Uterus (tissue), 4 donors: ENCODE data around the gene CARD10. TPM values are rescaled to one million over a fixed set of nuclear protein-coding genes. Genes with fewer than 3 reads are reported as not detected.
A peak's percentile ranks its signal among the peaks of the same experiment; 100 is the strongest.

Experiments used
- DNase-seq, 2 donors: peaks; one replicate each; pipeline ENCODE4 v3.0.0-alpha.2; 2019 to 2020
- H3K27ac ChIP-seq, 2 donors: fragments of 200-600 bp; sonication (generic); 1 replicate in 1 of 2; 2 replicates in 1 of 2; pipeline ENCODE4 v1.5.1; 2016 to 2018
- H3K27me3 ChIP-seq, 2 donors: fragments of 200-600 bp; sonication (generic); one replicate each; pipeline ENCODE4 v1.5.1; 2018 to 2019; ENCODE audit warnings: control low read depth in 1 of 2
- H3K36me3 ChIP-seq, 2 donors: fragments of 200-600 bp; sonication (generic); one replicate each; pipeline ENCODE4 v1.5.1; 2019; ENCODE audit warnings: control low read depth in 1 of 2
- H3K4me1 ChIP-seq, 2 donors: fragments of 200-600 bp; sonication (generic); one replicate each; pipeline ENCODE4 v1.5.1; 2018 to 2019; ENCODE audit warnings: control low read depth in 1 of 2
- H3K4me3 ChIP-seq, 2 donors: fragments of 200-600 bp; sonication (generic); 1 replicate in 1 of 2; 2 replicates in 1 of 2; pipeline ENCODE4 v1.5.1; 2018 to 2019; ENCODE audit warnings: mild to moderate bottlenecking in 1 of 2
- H3K9me3 ChIP-seq, 2 donors: fragments of 200-600 bp; sonication (generic); one replicate each; pipeline ENCODE4 v1.5.1; 2019; ENCODE audit warnings: control low read depth in 1 of 2
- CTCF ChIP-seq, 4 experiments: fragments of 200-600 bp in 2 of 4; fragments of 450-650 bp in 2 of 4; sonication (generic) in 2 of 4; IDR thresholded peaks; one replicate each; pipeline ENCODE4 v1.5.1; 2016 to 2019; ENCODE audit warnings: antibody characterized with exemption in 4 of 4, mild to moderate bottlenecking in 2 of 4, moderate library complexity in 1 of 4
- POLR2A ChIP-seq, 2 donors: fragments of 450-650 bp; IDR thresholded peaks; one replicate each; pipeline ENCODE4 v1.6.1; 2016; ENCODE audit warnings: antibody characterized with exemption in 2 of 2, mild to moderate bottlenecking in 1 of 2, moderate library complexity in 1 of 2
- intact Hi-C: fragments of 100-400 bp; cut with DNase I; formaldehyde crosslinking; loops from one replicate; pipeline ENCODE4 v1.15.1; 2023; ENCODE audit warnings: low total_unique reads
- total RNA-seq, 4 donors: library from RNA; depleted of rRNA in 3 of 4; stranded (reverse); fragments of >200 nt in 3 of 4; gene quantifications; one replicate each; pipeline versions ENCODE4 v1.1.0 to v1.2.4, GENCODE V29; 2014 to 2023
- donor health status: DM: yes; HTN: yes; CAD: no.

Gene CARD10
- total RNA-seq, 4 donors from 2014 or later = 4.6 to 23.4 (median 10.2) TPM

GRCh38 chr22:37500745-37501609 is 18.2 kb downstream of the CARD10 start:
- peak overlapping the region in 1 of 2 donors; percentile 49 for H3K27ac ChIP-seq
- intact Hi-C loops = no loop called here
- H3K9me3 ChIP-seq = no peaks in the 10 kb centered on the region
- TF ChIP-seq CTCF (IDR thresholded peaks at IDR 0.05) (no peak), POLR2A (IDR thresholded peaks at IDR 0.05) (no peak)
- no peaks in the 10 kb centered on the region for H3K36me3 ChIP-seq
- no peaks in the 10 kb centered on the region for H3K27me3 ChIP-seq
- H3K4me1 ChIP-seq = no peaks in the 10 kb centered on the region
- DNase-seq = no peak
- no peak overlapping the region for H3K4me3 ChIP-seq

DNA sequence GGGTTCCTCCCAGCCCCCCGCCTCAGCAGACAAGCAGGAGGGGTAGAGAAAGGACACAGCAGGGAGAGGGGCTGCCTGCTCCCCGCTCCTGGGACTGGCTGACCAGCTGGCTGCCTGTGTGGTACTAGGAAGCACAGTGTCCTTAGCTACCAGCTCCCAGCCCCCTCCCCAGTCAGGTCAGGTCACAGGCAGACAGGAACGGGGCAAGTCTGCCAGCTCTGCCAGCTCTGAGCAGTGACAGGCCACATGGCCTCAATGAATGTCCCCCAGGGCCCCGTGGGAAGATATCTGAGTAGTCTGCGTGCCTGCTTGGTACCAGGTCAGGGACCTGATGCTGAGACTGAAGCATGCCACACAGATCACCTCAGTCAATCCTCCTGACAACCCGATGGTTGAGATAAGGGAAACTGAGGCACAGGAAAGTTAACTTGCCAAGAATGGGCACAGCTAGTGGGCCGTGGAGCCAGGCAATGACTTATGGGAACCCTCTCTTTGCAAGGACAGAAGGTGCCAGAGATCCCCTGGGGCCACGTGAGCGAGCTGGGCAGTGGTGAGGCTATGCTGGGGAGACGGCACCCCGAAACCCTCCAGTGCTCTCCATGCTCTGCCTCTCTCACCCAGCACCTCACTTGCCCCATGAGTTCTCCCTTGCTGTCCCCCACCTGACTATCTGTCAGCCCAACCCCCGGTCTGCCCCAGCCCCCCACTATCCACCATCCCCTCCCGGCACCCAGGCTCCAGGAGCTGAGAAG is 19.2 kb downstream of the CARD10 start:
- H3K9me3 ChIP-seq = no peaks in the 10 kb centered on the region
- TF ChIP-seq CTCF (IDR thresholded peaks at IDR 0.05) (no peak), POLR2A (IDR thresholded peaks at IDR 0.05) (no peak)
- no peak overlapping the region for H3K4me3 ChIP-seq
- H3K27me3 ChIP-seq = no peaks in the 10 kb centered on the region
- no peaks in the 10 kb centered on the region for H3K36me3 ChIP-seq
- DNase-seq = no peak
- intact Hi-C loops = no loop called here
- no peaks in the 10 kb centered on the region for H3K4me1 ChIP-seq
- H3K27ac ChIP-seq = peak overlapping the region; percentile 4 to 6

DNA sequence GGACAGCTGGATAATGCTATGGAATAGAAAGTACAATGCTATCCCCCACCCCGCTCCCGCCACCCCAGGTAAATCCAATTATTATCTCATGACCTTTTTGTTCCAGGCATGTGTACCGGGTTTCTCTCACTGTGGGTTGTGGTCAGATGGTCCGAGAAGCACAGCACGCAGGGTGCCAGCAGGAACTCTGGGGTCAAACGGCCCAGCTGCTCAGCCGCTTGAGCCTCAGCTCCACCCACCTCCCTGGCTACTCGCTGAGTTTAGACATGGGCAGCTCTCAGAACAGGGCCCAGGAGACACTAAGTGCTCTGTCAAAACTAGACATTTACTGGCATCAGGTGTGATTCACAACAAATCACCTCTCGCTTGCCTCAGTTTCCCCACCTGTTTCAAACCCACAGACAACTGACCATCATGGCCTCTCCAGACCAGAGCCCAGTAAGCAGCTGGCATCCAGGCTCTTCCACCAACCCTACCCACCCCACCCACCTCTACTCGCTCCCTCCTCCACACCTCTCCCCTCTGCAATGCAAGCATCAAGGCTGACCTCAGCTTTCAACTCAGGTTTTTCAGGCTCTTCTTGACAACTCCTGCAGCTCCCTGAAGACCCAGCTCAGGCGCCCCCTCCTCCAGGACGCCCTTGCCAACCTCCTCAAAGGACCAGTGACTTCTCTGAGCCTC is 20.0 kb downstream of the CARD10 start:
- Histone ChIP-seq H3K9me3 (no peaks in the 10 kb centered on the region), H3K27me3 (no peaks in the 10 kb centered on the region), H3K4me1 (no peaks in the 10 kb centered on the region), H3K36me3 (no peaks in the 10 kb centered on the region), H3K4me3 (no peak overlapping the region), H3K27ac (no peak overlapping the region)
- TF ChIP-seq CTCF (IDR thresholded peaks at IDR 0.05) = no peak
- TF ChIP-seq POLR2A (IDR thresholded peaks at IDR 0.05) = no peak
- intact Hi-C loops = no loop called here
- no peak for DNase-seq

DNA sequence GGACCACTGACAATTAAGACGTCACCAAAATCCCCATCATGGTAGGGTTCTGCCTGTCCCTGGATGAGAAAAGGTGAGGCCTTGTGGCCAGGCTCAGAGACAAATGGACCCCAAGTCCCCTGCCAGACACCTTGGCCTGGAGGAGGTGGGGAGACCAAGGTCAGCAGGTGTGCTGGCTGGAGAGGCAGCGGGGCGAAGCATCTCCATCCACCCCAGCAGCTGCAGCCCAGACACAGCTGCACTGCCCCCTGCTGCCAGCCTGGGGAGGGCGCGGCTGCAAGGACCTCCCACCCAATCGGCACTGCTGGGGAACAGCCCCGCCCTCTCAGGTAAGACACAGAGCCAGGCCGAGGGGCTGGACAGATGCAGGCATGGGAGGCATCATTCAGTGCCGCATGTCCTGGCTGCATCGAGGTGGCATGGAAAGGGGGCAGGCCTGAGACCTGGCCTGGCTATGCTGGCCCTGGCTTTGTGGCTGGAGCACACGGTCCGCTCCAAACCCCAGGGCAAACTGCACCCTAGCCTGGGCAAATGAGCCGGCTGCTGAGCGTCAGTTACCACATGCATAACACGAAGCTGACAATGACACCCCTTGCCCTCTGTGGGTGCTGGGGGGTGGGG is 20.8 kb downstream of the CARD10 start:
- DNase-seq = no peak
- intact Hi-C loops = no loop called here

More for the DNA sequence above, 20.8 kb downstream of the CARD10 start:
- Histone ChIP-seq H3K27me3 (no peaks in the 10 kb centered on the region), H3K4me3 (no peak overlapping the region), H3K27ac (no peak overlapping the region), H3K36me3 (no peaks in the 10 kb centered on the region), H3K9me3 (no peaks in the 10 kb centered on the region), H3K4me1 (no peaks in the 10 kb centered on the region)
- TF ChIP-seq POLR2A (IDR thresholded peaks at IDR 0.05) (no peak), CTCF (IDR thresholded peaks at IDR 0.05) (no peak)
